HCT116 (cell line): ENCODE measurements around the gene CXADR. TPM values are rescaled to one million over a fixed set of nuclear protein-coding genes. Genes with fewer than 3 reads are reported as not detected.

Source experiments
- ATAC-seq: fragments of 200-7000 bp; cut with Tn5 transposase; 2 replicates; pipeline ENCODE4 v1.9.1; 2020; ENCODE audit warnings: mild to moderate bottlenecking, moderate library complexity
- BruUV-seq: library from RNA; stranded (reverse); fragments of 400-500 nt; replicated peaks from 2 replicates; lab custom pipeline; 2021; lab: Mats Ljungman, UMichigan
- CTCF ChIA-PET: fragments of 300-600 bp; sonication (Branson Sonifier 250); formaldehyde crosslinking; loops from one replicate; lab custom pipeline; 2021; ENCODE audit warnings: antibody characterized with exemption; lab: Charles Lee
- POLR2A ChIA-PET: fragments of 300-600, 350-600 bp; sonication (Branson Sonifier 250); formaldehyde crosslinking; loops from one replicate; lab custom pipeline; 2021; ENCODE audit warnings: antibody characterized with exemption; lab: Charles Lee
- RAD21 ChIA-PET, 2 experiments: fragments of 300-600 bp; sonication (Branson Sonifier 250); formaldehyde crosslinking; loops; one replicate each; lab custom pipeline; 2023; ENCODE audit warnings: low total read pairs in 2 of 2; ENCODE audit not compliant: uncharacterized antibody in 2 of 2, unreplicated experiment in 2 of 2, low non-redundant PET in 1 of 2; lab: Charles Lee
- DNase-seq: peaks from one replicate; pipeline ENCODE4 v3.0.0-alpha.2; 2010; ENCODE audit warnings: low read depth, low spot score
- H2AFZ ChIP-seq: fragments of 200-600 bp; shearing (Covaris generic), sonication (generic); 2 replicates; pipeline ENCODE4 v1.6.1; 2017; ENCODE audit warnings: low read depth, mixed run types, mixed read lengths, antibody characterized with exemption, low read length; ENCODE audit not compliant: poor library complexity, severe bottlenecking
- H3K27ac ChIP-seq: 2 replicates; pipeline ENCODE4 v1.5.1; 2012; ENCODE audit warnings: low read depth, low read length
- H3K27me3 ChIP-seq: fragments of 200-600 bp; sonication (generic); 2 replicates; pipeline ENCODE4 v1.6.1; 2016; ENCODE audit warnings: mixed run types, low read length, mixed read lengths; ENCODE audit not compliant: insufficient read depth
- H3K36me3 ChIP-seq, 2 experiments: fragments of 200-500 bp in 1 of 2; fragments of 200-600 bp in 1 of 2; sonication (Bioruptor generic) in 1 of 2; sonication (generic) in 1 of 2; 2 replicates each; pipeline versions ENCODE4 v1.5.1 to v1.6.1; 2014 to 2016; ENCODE audit warnings: low read length in 2 of 2, inconsistent platforms in 1 of 2, mixed read lengths in 1 of 2, mixed run types in 1 of 2; ENCODE audit not compliant: insufficient read depth in 2 of 2, control insufficient read depth in 1 of 2
- H3K4me1 ChIP-seq, 2 experiments: fragments of 200-600 bp in 1 of 2; sonication (generic) in 1 of 2; 2 replicates each; pipeline versions ENCODE4 v1.5.1 to v1.6.1; 2012 to 2017; ENCODE audit warnings: low read length in 2 of 2, inconsistent platforms in 1 of 2, mild to moderate bottlenecking in 1 of 2, mixed read lengths in 1 of 2, mixed run types in 1 of 2, moderate library complexity in 1 of 2; ENCODE audit not compliant: insufficient read depth in 2 of 2, control insufficient read depth in 1 of 2
- H3K4me2 ChIP-seq: fragments of 200-600 bp; sonication (generic); 2 replicates; pipeline ENCODE4 v1.6.1; 2017; ENCODE audit warnings: mixed run types, low read length, mixed read lengths
- H3K4me3 ChIP-seq, 2 experiments: fragments of 200-600 bp in 1 of 2; sonication (generic) in 1 of 2; replicated peaks in 1 of 2; 2 replicates each; pipeline ENCODE4 v1.5.1; 2011 to 2016; ENCODE audit warnings: low read length in 2 of 2, control low read depth in 1 of 2, low read depth in 1 of 2, mild to moderate bottlenecking in 1 of 2, mixed read lengths in 1 of 2, mixed run types in 1 of 2
- H3K79me2 ChIP-seq: fragments of 200-600 bp; sonication (generic); 2 replicates; pipeline ENCODE4 v1.6.1; 2017; ENCODE audit warnings: mild to moderate bottlenecking, mixed run types, low read length, moderate library complexity, mixed read lengths; ENCODE audit not compliant: insufficient read depth
- H3K9ac ChIP-seq: fragments of 200-600 bp; sonication (generic); 2 replicates; pipeline ENCODE4 v1.6.1; 2016; ENCODE audit warnings: low read length, mixed read lengths
- H3K9me2 ChIP-seq: fragments of 200-600 bp; sonication (generic), shearing (Covaris generic); 2 replicates; pipeline ENCODE4 v1.6.1; 2017; ENCODE audit warnings: mixed run types, mild to moderate bottlenecking, moderate library complexity; ENCODE audit not compliant: insufficient read depth
- H3K9me3 ChIP-seq, 2 experiments: fragments of 200-500 bp in 1 of 2; fragments of 200-600 bp in 1 of 2; sonication (Bioruptor generic) in 1 of 2; sonication (generic) in 1 of 2; 2 replicates each; pipeline ENCODE4 v1.6.1; 2014 to 2017; ENCODE audit warnings: low read length in 2 of 2, mixed read lengths in 2 of 2, inconsistent platforms in 1 of 2, low read depth in 1 of 2, mild to moderate bottlenecking in 1 of 2, mixed run types in 1 of 2, moderate library complexity in 1 of 2; ENCODE audit not compliant: control insufficient read depth in 1 of 2, insufficient read depth in 1 of 2
- H4K20me1 ChIP-seq: fragments of 200-600 bp; sonication (generic), shearing (Covaris generic); 2 replicates; pipeline ENCODE4 v1.6.1; 2017; ENCODE audit warnings: mixed run types, mild to moderate bottlenecking, moderate library complexity; ENCODE audit not compliant: insufficient read depth
- CEBPB ChIP-seq: IDR thresholded peaks from 2 replicates; pipeline ENCODE4 v1.6.1; 2012; ENCODE audit warnings: low read depth
- EGR1 ChIP-seq: IDR thresholded peaks from 2 replicates; pipeline ENCODE4 v1.6.1; 2012; ENCODE audit warnings: low read depth
- POLR2A ChIP-seq: IDR thresholded peaks from 2 replicates; pipeline ENCODE4 v1.7.0; 2011; ENCODE audit warnings: borderline replicate concordance; ENCODE audit not compliant: insufficient read depth, insufficient read length; ENCODE audit errors: extremely low read depth
- POLR2AphosphoS5 ChIP-seq: IDR thresholded peaks from 2 replicates; pipeline ENCODE4 v1.6.1; 2011; ENCODE audit warnings: mild to moderate bottlenecking, low read depth, low read length, moderate library complexity
- RAD21 ChIP-seq: IDR thresholded peaks from 2 replicates; pipeline ENCODE4 v1.6.1; 2012; ENCODE audit warnings: low read depth, mild to moderate bottlenecking
- SP1 ChIP-seq: IDR thresholded peaks from 2 replicates; pipeline ENCODE4 v1.6.1; 2012; ENCODE audit warnings: low read depth
- SRF ChIP-seq: IDR thresholded peaks from 2 replicates; pipeline ENCODE4 v1.6.1; 2012; ENCODE audit warnings: low read depth
- YY1 ChIP-seq: IDR thresholded peaks from 2 replicates; pipeline ENCODE4 v1.6.1; 2011; ENCODE audit warnings: low read length, low read depth, moderate library complexity, mild to moderate bottlenecking; ENCODE audit not compliant: insufficient replicate concordance; ENCODE audit errors: extremely low read depth
- ZFX ChIP-seq: fragments of 450-650 bp; IDR thresholded peaks from 2 replicates; pipeline ENCODE4 v1.6.1; 2017
- ZNF274 ChIP-seq: fragments of 200-500 bp; sonication (Bioruptor generic); IDR thresholded peaks from 2 replicates; pipeline ENCODE4 v1.6.1; 2014; ENCODE audit warnings: mild to moderate bottlenecking, low read depth, low read length, inconsistent platforms
- intact Hi-C: fragments of 100-400 bp; cut with micrococcal nuclease; formaldehyde crosslinking; loops from 2 replicates; pipeline ENCODE4 v1.10.0; 2022
- total RNA-seq: library from RNA; stranded (reverse); gene quantifications from one replicate; pipeline ENCODE4 v1.2.1, GENCODE V29; 2021; ENCODE audit not compliant: unreplicated experiment
- TF ChIP-seq, protein P1 (sequence below): IDR thresholded peaks from 2 replicates; pipeline ENCODE4 v1.6.1; 2012
- TF ChIP-seq, protein P2 (sequence below), 3 experiments: fragments of 200-600 bp in 1 of 3; sonication (generic) in 1 of 3; IDR thresholded peaks in 2 of 3; conservative IDR thresholded peaks in 1 of 3; 2 replicates each; pipeline ENCODE4 v1.5.1; 2012 to 2017; ENCODE audit warnings: low read depth in 2 of 3, low read length in 2 of 3, antibody characterized with exemption in 1 of 3, borderline replicate concordance in 1 of 3, control low read depth in 1 of 3, mild to moderate bottlenecking in 1 of 3, mixed read lengths in 1 of 3, mixed run types in 1 of 3, moderate library complexity in 1 of 3; ENCODE audit not compliant: insufficient read depth in 1 of 3

CXADR gene
- total RNA-seq, 1 experiment from 2014 or later: 21.6 TPM

DNA sequence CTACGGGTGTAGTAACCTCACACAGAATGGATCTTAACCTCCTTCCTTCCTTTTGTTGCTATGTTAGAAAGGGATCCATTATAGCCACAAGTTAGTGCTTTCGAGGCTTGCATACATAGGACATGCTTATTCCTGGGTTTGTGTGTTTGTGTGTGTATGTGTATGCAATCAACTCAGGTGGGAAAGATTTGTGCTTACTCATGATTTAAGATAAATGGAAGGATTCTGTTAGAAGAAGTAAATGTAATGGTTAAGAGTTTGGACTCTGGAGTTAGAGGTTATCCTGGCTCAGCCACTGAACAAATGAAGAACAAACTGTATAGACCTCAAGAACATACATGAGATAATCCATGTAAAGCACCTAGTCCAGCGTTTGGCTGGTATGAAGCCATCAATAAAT, 71.1 kb downstream of the CXADR start:
- POLR2A ChIA-PET: no interaction called here
- H3K27ac ChIP-seq: no peak overlapping the region
- DNase-seq (no peak), ATAC-seq (no peak)
- H3K9me2 ChIP-seq: no peaks in the 10 kb centered on the region
- no peaks in the 10 kb centered on the region for H3K79me2 ChIP-seq
- H3K27me3 ChIP-seq: no peaks in the 10 kb centered on the region
- RAD21 ChIA-PET: no interaction called here
- no peak overlapping the region for H3K9ac ChIP-seq
- no peak overlapping the region for H2AFZ ChIP-seq
- H3K4me3 ChIP-seq: no peak overlapping the region
- TF ChIP-seq CEBPB (no peak), POLR2A (no peak), RAD21 (no peak), SP1 (no peak), YY1 (no peak), ZNF274 (no peak), POLR2AphosphoS5 (no peak), EGR1 (no peak), ZFX (no peak)
- TF ChIP-seq, protein P1, sequence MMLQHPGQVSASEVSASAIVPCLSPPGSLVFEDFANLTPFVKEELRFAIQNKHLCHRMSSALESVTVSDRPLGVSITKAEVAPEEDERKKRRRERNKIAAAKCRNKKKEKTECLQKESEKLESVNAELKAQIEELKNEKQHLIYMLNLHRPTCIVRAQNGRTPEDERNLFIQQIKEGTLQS: no peak
- CTCF ChIA-PET: interaction anchor here (1.0 kb wide), 1 partner anchor 197 kb away, joined by 3 read pairs; no protein-coding TSS in a partner anchor
- H3K4me1 ChIP-seq: no peaks in the 10 kb centered on the region
- no peaks in the 10 kb centered on the region for H3K9me3 ChIP-seq
- no peak overlapping the region for H3K4me2 ChIP-seq
- H4K20me1 ChIP-seq: no peaks in the 10 kb centered on the region
- BruUV-seq: no TSS peak
- no peaks in the 10 kb centered on the region for H3K36me3 ChIP-seq
- intact Hi-C loops: no loop called here

DNA sequence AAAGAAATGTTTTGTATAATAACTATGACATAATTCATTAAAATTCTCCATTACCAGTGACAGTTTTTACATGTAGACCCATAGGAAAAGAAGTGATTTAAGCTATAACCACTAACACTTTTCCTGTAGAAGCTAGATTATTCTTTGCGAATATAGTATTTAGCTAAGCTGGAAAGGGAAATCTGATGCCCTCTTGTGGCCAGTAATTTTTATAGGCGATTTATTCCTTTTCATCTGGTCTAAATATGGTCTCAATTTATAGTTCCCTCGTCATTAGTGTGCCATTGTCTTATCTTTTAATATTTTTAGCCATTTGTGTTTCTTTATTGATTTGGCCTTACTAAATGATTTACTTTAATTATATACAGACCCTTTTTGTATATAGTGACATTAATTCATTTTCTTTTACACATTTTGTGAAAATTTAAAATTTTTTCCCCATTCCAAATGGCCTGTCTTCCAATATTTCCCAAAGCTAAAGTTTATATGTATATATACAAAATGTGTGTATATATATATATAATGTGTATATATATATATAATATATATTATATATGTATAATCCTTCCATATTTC, 73.1 kb downstream of the CXADR start:
- H2AFZ ChIP-seq: no peak overlapping the region
- no peaks in the 10 kb centered on the region for H3K4me1 ChIP-seq
- ChIA-PET CTCF (interaction anchor here (0.7 to 2.1 kb wide), 12 partner anchors 14 to 199 kb away, joined by 3 to 143 read pairs (median 4); partner anchors contain the start of gene CXADR), RAD21 (interaction anchor here (1.6 kb wide), 2 partner anchors 199 kb away, joined by 13 to 22 read pairs; no protein-coding TSS in a partner anchor), POLR2A (no interaction called here)
- no peaks in the 10 kb centered on the region for H3K27me3 ChIP-seq
- H4K20me1 ChIP-seq: no peaks in the 10 kb centered on the region
- no peaks in the 10 kb centered on the region for H3K9me2 ChIP-seq
- H3K36me3 ChIP-seq: no peaks in the 10 kb centered on the region
- DNase-seq: peak; percentile 42
- no peak overlapping the region for H3K9ac ChIP-seq
- H3K27ac ChIP-seq: no peak overlapping the region
- no peak overlapping the region for H3K4me3 ChIP-seq
- BruUV-seq: no TSS peak
- H3K79me2 ChIP-seq: no peaks in the 10 kb centered on the region
- H3K4me2 ChIP-seq: no peak overlapping the region
- H3K9me3 ChIP-seq: no peaks in the 10 kb centered on the region
- no peak for TF ChIP-seq SRF
- TF ChIP-seq, protein P2, sequence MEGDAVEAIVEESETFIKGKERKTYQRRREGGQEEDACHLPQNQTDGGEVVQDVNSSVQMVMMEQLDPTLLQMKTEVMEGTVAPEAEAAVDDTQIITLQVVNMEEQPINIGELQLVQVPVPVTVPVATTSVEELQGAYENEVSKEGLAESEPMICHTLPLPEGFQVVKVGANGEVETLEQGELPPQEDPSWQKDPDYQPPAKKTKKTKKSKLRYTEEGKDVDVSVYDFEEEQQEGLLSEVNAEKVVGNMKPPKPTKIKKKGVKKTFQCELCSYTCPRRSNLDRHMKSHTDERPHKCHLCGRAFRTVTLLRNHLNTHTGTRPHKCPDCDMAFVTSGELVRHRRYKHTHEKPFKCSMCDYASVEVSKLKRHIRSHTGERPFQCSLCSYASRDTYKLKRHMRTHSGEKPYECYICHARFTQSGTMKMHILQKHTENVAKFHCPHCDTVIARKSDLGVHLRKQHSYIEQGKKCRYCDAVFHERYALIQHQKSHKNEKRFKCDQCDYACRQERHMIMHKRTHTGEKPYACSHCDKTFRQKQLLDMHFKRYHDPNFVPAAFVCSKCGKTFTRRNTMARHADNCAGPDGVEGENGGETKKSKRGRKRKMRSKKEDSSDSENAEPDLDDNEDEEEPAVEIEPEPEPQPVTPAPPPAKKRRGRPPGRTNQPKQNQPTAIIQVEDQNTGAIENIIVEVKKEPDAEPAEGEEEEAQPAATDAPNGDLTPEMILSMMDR (IDR thresholded peaks at IDR 0.05 in 2 of 3, conservative IDR thresholded peaks at IDR 0.05 in 1 of 3; ENCODE audit: borderline replicate concordance in 1 of 3, insufficient read depth in 1 of 3, low read depth in 2 of 3, low read length in 2 of 3): peak; percentile 22 to 66 (median 39); a peak in 5 of 6 replicates
- peak; percentile 44; the same call in 1 of the 2 replicates for TF ChIP-seq RAD21
- intact Hi-C loops: loop anchor here (1.0 kb wide), 1 partner anchor 199 kb away; no protein-coding TSS in a partner anchor
- peak; percentile 63; the same call in 1 of the 2 replicates for ATAC-seq
